Omental fat pad (tissue), 4 donors: ENCODE data around the gene ARHGEF6. TPM values are rescaled to one million over a fixed set of nuclear protein-coding genes. Genes with fewer than 3 reads are reported as not detected.

Experiments used
- ATAC-seq: fragments of 150-250 bp; one replicate; pipeline ENCODE4 v1.9.1; 2016; ENCODE audit warnings: mild to moderate bottlenecking, moderate library complexity; ENCODE audit not compliant: low FRiP score
- DNase-seq: peaks from one replicate; pipeline ENCODE4 v3.0.0-alpha.2; 2019; ENCODE audit warnings: low spot score
- total RNA-seq, 4 donors: library from RNA; depleted of rRNA; stranded (reverse); fragments of >200 nt; gene quantifications; one replicate each; pipeline ENCODE4 v1.1.0, GENCODE V29; 2016
- TF ChIP-seq, protein P1 (sequence below), 3 donors: fragments of 450-650 bp; IDR thresholded peaks; one replicate each; pipeline ENCODE4 v1.5.1; 2016 to 2017; ENCODE audit warnings: antibody characterized with exemption in 3 of 3, mild to moderate bottlenecking in 3 of 3, moderate library complexity in 2 of 3

Gene ARHGEF6
- total RNA-seq, 4 donors from 2014 or later, result 38.8 to 150 (median 57.5) TPM

DNA sequence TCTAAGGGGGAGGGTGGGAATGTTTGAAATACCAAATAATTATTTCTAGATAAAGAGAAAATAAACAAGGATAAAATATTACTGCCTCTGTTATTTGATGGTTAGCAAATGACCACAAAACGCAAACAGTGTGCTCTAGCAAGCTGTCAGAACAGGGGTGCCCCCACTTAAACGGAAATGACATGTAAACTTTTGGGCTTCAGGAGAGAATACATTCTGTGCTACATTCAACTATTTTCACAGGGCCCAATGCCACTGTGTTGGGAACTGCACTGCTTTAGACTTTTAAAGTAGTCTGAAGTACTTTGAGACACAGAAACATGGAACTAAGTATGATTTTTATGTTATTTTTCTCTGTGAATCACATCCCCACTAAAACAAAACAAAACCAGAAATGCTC, 118.6 kb downstream of the ARHGEF6 start:
- TF ChIP-seq, protein P1, sequence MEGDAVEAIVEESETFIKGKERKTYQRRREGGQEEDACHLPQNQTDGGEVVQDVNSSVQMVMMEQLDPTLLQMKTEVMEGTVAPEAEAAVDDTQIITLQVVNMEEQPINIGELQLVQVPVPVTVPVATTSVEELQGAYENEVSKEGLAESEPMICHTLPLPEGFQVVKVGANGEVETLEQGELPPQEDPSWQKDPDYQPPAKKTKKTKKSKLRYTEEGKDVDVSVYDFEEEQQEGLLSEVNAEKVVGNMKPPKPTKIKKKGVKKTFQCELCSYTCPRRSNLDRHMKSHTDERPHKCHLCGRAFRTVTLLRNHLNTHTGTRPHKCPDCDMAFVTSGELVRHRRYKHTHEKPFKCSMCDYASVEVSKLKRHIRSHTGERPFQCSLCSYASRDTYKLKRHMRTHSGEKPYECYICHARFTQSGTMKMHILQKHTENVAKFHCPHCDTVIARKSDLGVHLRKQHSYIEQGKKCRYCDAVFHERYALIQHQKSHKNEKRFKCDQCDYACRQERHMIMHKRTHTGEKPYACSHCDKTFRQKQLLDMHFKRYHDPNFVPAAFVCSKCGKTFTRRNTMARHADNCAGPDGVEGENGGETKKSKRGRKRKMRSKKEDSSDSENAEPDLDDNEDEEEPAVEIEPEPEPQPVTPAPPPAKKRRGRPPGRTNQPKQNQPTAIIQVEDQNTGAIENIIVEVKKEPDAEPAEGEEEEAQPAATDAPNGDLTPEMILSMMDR (IDR thresholded peaks at IDR 0.05), result no peak
- ATAC-seq (no peak), DNase-seq (no peak)

GRCh38 chrX:136660896-136661295, 119.8 kb downstream of the ARHGEF6 start:
- TF ChIP-seq, protein P1 (IDR thresholded peaks at IDR 0.05), result no peak
- DNase-seq (no peak), ATAC-seq (no peak)

- TF ChIP-seq, protein P1 (IDR thresholded peaks at IDR 0.05), result no peak
- no peak for ATAC-seq
Measured at GRCh38 chrX:136659174-136659573, 121.6 kb downstream of the ARHGEF6 start.

GRCh38 chrX:136658151-136658550, 122.6 kb downstream of the ARHGEF6 start:
- ATAC-seq, result no peak
- TF ChIP-seq, protein P1 (IDR thresholded peaks at IDR 0.05), result no peak

More at GRCh38 chrX:136659174-136659573, 121.6 kb downstream of the ARHGEF6 start:
- no peak for DNase-seq

GRCh38 chrX:136656361-136656964, 124.3 kb downstream of the ARHGEF6 start:
- TF ChIP-seq, protein P1 (IDR thresholded peaks at IDR 0.05), result no peak
- no peak for ATAC-seq
- DNase-seq, result no peak

More at GRCh38 chrX:136658151-136658550, 122.6 kb downstream of the ARHGEF6 start:
- DNase-seq, result no peak

GRCh38 chrX:136652822-136653723, 127.7 kb downstream of the ARHGEF6 start:
- TF ChIP-seq, protein P1 (IDR thresholded peaks at IDR 0.05), result no peak
- no peak for ATAC-seq
- no peak for DNase-seq
